A673 (cell line): ENCODE measurements around the gene TMEM233. TPM values are rescaled to one million over a fixed set of nuclear protein-coding genes. Genes with fewer than 3 reads are reported as not detected.
"Not testable (repeated sequence)": the region's sequence is repeated elsewhere in the genome, so short reads cannot be mapped to it uniquely, and the experiment has no call there.

Experiments used
- BruUV-seq: library from RNA; stranded (reverse); fragments of 400-500 nt; replicated peaks from 2 replicates; lab custom pipeline; 2021; lab: Mats Ljungman, UMichigan
- CTCF ChIA-PET: fragments of 300-600 bp; sonication (Branson Sonifier 250); formaldehyde crosslinking; loops from one replicate; lab custom pipeline; 2022; ENCODE audit warnings: antibody characterized with exemption; lab: Charles Lee
- POLR2A ChIA-PET: fragments of 300-600 bp; sonication (Branson Sonifier 250); formaldehyde crosslinking; loops from one replicate; lab custom pipeline; 2022; ENCODE audit warnings: antibody characterized with exemption; ENCODE audit not compliant: low non-redundant PET; lab: Charles Lee
- DNase-seq: peaks from one replicate; pipeline ENCODE4 v3.0.0-alpha.2; 2015; ENCODE audit warnings: low spot score
- H3K27ac ChIP-seq: fragments of 200-600 bp; sonication (generic); 2 replicates; pipeline ENCODE4 v1.5.1; 2016; ENCODE audit warnings: mixed run types, low read depth, mild to moderate bottlenecking, mixed read lengths, antibody characterized with exemption, low read length; ENCODE audit not compliant: poor library complexity, severe bottlenecking
- H3K27me3 ChIP-seq: fragments of 200-600 bp; sonication (generic); replicated peaks from 2 replicates; pipeline ENCODE4 v1.6.1; 2017; ENCODE audit warnings: mixed run types, low read depth, mild to moderate bottlenecking, mixed read lengths, antibody characterized with exemption, low read length; ENCODE audit not compliant: insufficient read depth, poor library complexity
- H3K36me3 ChIP-seq: fragments of 200-600 bp; sonication (generic); 2 replicates; pipeline ENCODE4 v1.6.1; 2016; ENCODE audit warnings: mixed run types, mild to moderate bottlenecking, mixed read lengths, antibody characterized with exemption, low read length; ENCODE audit not compliant: insufficient read depth, poor library complexity, severe bottlenecking
- H3K4me1 ChIP-seq: fragments of 200-600 bp; sonication (generic); 2 replicates; pipeline ENCODE4 v1.6.1; 2017; ENCODE audit warnings: mixed run types, mild to moderate bottlenecking, mixed read lengths, antibody characterized with exemption, low read length; ENCODE audit not compliant: insufficient read depth, poor library complexity, severe bottlenecking
- H3K4me3 ChIP-seq: fragments of 200-600 bp; sonication (generic); 2 replicates; pipeline ENCODE4 v1.5.1; 2016; ENCODE audit warnings: low read depth, mixed run types, mild to moderate bottlenecking, mixed read lengths, low read length; ENCODE audit not compliant: poor library complexity, severe bottlenecking
- H3K9me3 ChIP-seq: fragments of 200-600 bp; sonication (generic); 2 replicates; pipeline ENCODE4 v1.6.1; 2016; ENCODE audit warnings: mixed run types, low read depth, mild to moderate bottlenecking, mixed read lengths, antibody characterized with exemption, low read length; ENCODE audit not compliant: poor library complexity, severe bottlenecking
- CTCF ChIP-seq: fragments of 300-800, 200-600 bp; sonication (generic); conservative IDR thresholded peaks from 2 replicates; pipeline ENCODE4 v1.5.1; 2017; ENCODE audit warnings: low read depth, mild to moderate bottlenecking, antibody characterized with exemption, low read length, moderate library complexity, mixed read lengths
- EZH2 ChIP-seq: fragments of 200-600 bp; sonication (generic); IDR thresholded peaks from 2 replicates; pipeline ENCODE4 v1.6.1; 2017; ENCODE audit warnings: borderline replicate concordance, low read depth, mild to moderate bottlenecking, mixed read lengths, antibody characterized with exemption, low read length; ENCODE audit not compliant: poor library complexity, severe bottlenecking
- intact Hi-C: fragments of 100-400 bp; cut with micrococcal nuclease; formaldehyde crosslinking; loops from one replicate; pipeline ENCODE4 v1.10.0; 2022; ENCODE audit not compliant: unreplicated experiment
- total RNA-seq: library from RNA; stranded (reverse); gene quantifications from 2 replicates; pipeline ENCODE4 v1.2.3, GENCODE V29; 2021

TMEM233 gene
- total RNA-seq, 1 experiment from 2014 or later, result 10.7 TPM

DNA sequence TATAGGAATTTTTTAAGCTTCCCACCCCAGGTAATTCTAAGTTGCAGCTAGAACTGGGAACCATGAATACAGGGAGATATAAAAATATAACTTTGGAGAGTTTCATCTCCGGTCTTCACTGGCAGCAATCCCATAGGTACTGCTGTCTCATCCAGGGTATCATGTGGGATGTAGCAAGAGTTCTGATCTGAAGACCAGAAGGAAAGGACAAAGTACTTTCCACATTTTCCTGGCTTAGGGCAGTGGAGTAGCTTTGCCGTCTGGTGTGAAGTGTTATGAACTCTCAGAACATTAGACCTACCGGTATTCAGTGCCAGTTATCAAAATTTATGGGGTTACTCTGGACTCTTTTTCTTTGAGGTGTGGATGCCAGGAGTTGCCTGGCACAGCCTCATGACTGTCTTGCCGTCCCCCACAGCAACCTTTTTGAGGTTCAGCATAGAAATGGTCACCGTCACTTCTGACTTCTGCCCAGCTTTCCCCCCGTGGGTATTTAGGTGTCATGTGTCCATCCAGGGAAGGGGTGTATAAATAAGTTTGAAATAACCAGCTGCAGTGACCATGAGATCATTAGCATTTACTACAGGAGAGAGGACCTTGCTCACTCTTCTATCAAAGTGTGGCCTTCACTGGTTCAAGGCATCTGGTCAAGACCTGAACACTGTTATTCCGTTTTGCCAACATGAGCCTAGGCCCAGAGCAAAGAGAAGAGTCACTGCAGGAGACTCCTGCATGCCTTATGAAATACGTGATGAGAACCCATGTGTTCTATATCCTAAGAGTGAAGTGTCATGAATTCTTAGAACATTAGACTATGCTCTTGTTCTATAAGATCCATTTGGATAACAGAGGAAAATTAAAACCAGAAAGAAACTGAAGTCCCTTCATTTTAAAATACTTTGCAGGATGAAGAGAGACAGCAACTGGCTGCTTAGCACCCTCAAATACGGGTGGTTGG, 22.2 kb downstream of the TMEM233 start:
- CTCF ChIA-PET, result interaction anchor here (0.7 kb wide), 1 partner anchor 68 kb away, joined by 4 read pairs; no protein-coding TSS in a partner anchor
- BruUV-seq, result no TSS peak
- TF ChIP-seq CTCF (no peak), EZH2 (no peak)
- H3K9me3 ChIP-seq, result peaks cover 23% of the 10 kb centered on the region
- no peak for DNase-seq
- intact Hi-C loops, result no loop called here
- no peak overlapping the region for H3K4me3 ChIP-seq
- no peak overlapping the region for H3K27ac ChIP-seq
- no peaks in the 10 kb centered on the region for H3K36me3 ChIP-seq
- H3K27me3 ChIP-seq, result no peaks in the 10 kb centered on the region
- POLR2A ChIA-PET, result no interaction called here
- H3K4me1 ChIP-seq, result peaks cover 11% of the 10 kb centered on the region

DNA sequence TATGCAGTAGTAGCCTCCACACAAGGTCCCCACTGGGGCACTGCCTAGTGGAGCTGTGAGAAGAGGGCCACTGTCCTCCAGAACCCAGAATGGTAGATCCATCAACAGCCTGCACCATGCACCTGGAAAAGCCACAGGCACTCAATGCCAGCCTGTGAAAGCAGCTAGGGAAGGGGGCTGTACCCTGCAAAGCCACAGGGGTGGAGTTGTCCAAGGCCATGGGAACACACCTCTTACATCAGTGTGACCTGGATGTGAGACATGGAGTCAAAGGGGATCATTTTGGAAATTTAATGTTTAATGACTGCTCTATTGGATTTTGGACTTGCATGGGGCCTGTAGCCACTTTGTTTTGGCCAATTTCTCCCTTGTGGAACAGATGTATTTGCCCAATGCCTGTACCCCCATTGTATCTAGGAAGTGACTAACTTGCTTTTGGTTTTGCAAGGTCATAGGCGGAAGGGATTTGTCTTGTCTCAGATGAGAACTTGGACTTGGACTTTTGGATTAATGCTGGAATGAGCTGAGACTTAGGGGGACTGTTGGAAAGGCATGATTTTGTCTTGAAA, 24.8 kb downstream of the TMEM233 start:
- POLR2A ChIA-PET, intact Hi-C loops, CTCF ChIA-PET: not testable (repeated sequence)

GRCh38 chr12:119620490-119620889, 26.9 kb downstream of the TMEM233 start:
- no TSS peak for BruUV-seq
- CTCF ChIA-PET, result no interaction called here
- peaks cover 51% of the 10 kb centered on the region for H3K4me1 ChIP-seq
- intact Hi-C loops, result no loop called here
- no peaks in the 10 kb centered on the region for H3K27me3 ChIP-seq
- no peaks in the 10 kb centered on the region for H3K36me3 ChIP-seq
- POLR2A ChIA-PET, result no interaction called here
- H3K9me3 ChIP-seq, result peaks cover 23% of the 10 kb centered on the region
- H3K27ac ChIP-seq, result peak overlapping the region; percentile 75
- peak; percentile 71 for DNase-seq
- TF ChIP-seq EZH2 (no peak), CTCF (no peak)
- H3K4me3 ChIP-seq, result no peak overlapping the region

More for the DNA sequence above, 24.8 kb downstream of the TMEM233 start:
- not testable (repeated sequence) for BruUV-seq, DNase-seq, H3K27me3 ChIP-seq, H3K27ac ChIP-seq, H3K4me3 ChIP-seq, H3K36me3 ChIP-seq
- peaks cover 23% of the 10 kb centered on the region for H3K9me3 ChIP-seq
- H3K4me1 ChIP-seq, result peaks cover 37% of the 10 kb centered on the region
